Peyer's patch (tissue), 4 donors: Measurements from ENCODE around the gene PDZD2. TPM values are rescaled to one million over a fixed set of nuclear protein-coding genes. Genes with fewer than 3 reads are reported as not detected.

Experiments
- DNase-seq, 3 donors: peaks; one replicate each; pipeline ENCODE4 v3.0.0-alpha.2; 2017 to 2019
- H3K27ac ChIP-seq, 4 donors: fragments of 200-600 bp; sonication (generic); one replicate each; pipeline ENCODE4 v1.5.1; 2016 to 2019
- H3K27me3 ChIP-seq, 2 donors: fragments of 200-600 bp; sonication (generic); one replicate each; pipeline ENCODE4 v1.5.1; 2019
- H3K36me3 ChIP-seq, 3 donors: fragments of 200-600 bp; sonication (generic); one replicate each; pipeline ENCODE4 v1.5.1; 2016 to 2019
- H3K4me1 ChIP-seq, 4 donors: fragments of 200-600 bp; sonication (generic); one replicate each; pipeline ENCODE4 v1.5.1; 2016 to 2019
- H3K4me3 ChIP-seq, 4 donors: fragments of 200-600 bp; sonication (generic); 1 replicate in 3 of 4; 2 replicates in 1 of 4; pipeline ENCODE4 v1.5.1; 2016 to 2019; ENCODE audit warnings: mild to moderate bottlenecking in 1 of 4
- H3K9me3 ChIP-seq, 4 donors: fragments of 200-600 bp; sonication (generic); one replicate each; pipeline ENCODE4 v1.5.1; 2016 to 2019; ENCODE audit warnings: mild to moderate bottlenecking in 1 of 4
- POLR2A ChIP-seq, 2 donors: fragments of 450-650 bp; IDR thresholded peaks; one replicate each; pipeline ENCODE4 v1.5.1; 2017; ENCODE audit warnings: antibody characterized with exemption in 2 of 2, mild to moderate bottlenecking in 2 of 2, moderate library complexity in 2 of 2
- total RNA-seq, 4 donors: library from RNA; depleted of rRNA; stranded (reverse); fragments of >200 nt; gene quantifications; one replicate each; pipeline ENCODE4 v1.1.0, GENCODE V29; 2016
- TF ChIP-seq, protein P1 (sequence below), 6 experiments: fragments of 450-650 bp in 4 of 6; fragments of 200-600 bp in 2 of 6; sonication (generic) in 1 of 6; IDR thresholded peaks; one replicate each; pipeline ENCODE4 v1.5.1; 2017 to 2019; ENCODE audit warnings: antibody characterized with exemption in 6 of 6, mild to moderate bottlenecking in 3 of 6, moderate library complexity in 1 of 6

PDZD2 gene
- total RNA-seq, 4 donors from 2014 or later = 0.53 to 7.4 (median 3.0) TPM

DNA sequence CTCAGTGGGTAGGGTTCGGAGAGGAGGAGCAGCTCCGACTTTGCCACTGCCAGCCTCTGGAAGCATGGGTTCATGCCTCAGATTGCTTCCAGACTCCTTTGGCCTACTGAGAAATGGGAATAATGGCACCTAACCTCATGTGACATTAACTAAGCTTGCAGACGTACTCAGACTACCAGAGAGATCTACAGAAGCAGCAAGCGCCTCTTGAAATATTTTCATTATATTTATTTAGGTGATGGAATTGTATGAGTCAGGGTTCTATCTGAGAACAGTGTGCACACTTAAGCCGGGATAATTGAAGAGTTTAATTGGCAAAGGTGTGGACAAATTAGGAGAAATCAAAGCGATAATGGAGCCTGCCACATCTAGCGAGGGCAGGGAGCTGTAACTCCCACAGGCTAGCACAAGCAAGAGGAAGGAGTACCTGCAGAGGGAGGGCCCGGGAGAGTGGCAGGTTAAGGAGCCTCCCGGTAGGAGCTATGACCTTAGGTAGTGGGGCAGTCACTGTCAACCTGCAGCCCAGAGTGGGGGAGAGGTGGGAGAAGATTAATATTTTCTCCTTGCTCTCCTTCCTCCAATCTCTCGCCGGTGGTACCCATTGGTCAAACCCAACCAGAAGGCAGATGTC lies 12.2 kb upstream of the PDZD2 start:
- Histone ChIP-seq H3K4me1 (no peaks in the 10 kb centered on the region), H3K9me3 (no peaks in the 10 kb centered on the region), H3K27me3 (no peaks in the 10 kb centered on the region), H3K4me3 (no peak overlapping the region), H3K36me3 (no peaks in the 10 kb centered on the region), H3K27ac (no peak overlapping the region)
- no peak for DNase-seq
- TF ChIP-seq, protein P1, sequence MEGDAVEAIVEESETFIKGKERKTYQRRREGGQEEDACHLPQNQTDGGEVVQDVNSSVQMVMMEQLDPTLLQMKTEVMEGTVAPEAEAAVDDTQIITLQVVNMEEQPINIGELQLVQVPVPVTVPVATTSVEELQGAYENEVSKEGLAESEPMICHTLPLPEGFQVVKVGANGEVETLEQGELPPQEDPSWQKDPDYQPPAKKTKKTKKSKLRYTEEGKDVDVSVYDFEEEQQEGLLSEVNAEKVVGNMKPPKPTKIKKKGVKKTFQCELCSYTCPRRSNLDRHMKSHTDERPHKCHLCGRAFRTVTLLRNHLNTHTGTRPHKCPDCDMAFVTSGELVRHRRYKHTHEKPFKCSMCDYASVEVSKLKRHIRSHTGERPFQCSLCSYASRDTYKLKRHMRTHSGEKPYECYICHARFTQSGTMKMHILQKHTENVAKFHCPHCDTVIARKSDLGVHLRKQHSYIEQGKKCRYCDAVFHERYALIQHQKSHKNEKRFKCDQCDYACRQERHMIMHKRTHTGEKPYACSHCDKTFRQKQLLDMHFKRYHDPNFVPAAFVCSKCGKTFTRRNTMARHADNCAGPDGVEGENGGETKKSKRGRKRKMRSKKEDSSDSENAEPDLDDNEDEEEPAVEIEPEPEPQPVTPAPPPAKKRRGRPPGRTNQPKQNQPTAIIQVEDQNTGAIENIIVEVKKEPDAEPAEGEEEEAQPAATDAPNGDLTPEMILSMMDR (IDR thresholded peaks at IDR 0.05) = no peak
- no peak for TF ChIP-seq POLR2A (IDR thresholded peaks at IDR 0.05)

DNA sequence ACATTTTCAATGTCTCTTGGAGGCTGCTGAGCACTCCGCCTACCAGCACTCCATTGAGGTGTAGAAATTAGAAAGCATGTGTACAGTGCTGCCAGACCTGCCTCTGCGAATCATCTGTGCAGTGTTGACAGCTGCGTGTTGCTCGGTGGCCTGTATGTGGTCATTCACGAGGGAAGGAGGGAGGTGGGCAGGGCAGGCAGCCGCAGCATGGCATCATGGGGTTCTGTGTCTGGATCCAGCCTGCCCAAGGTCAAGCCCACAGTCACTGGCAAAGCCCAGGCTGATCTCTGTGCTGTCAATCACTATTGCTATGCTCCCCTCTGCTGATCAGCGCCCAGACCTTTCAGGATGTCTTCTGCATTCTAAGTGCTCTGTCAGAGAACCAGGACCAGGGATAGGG lies 8.0 kb upstream of the PDZD2 start:
- DNase-seq = no peak
- Histone ChIP-seq H3K27me3 (no peaks in the 10 kb centered on the region), H3K27ac (no peak overlapping the region), H3K36me3 (no peaks in the 10 kb centered on the region), H3K9me3 (no peaks in the 10 kb centered on the region), H3K4me1 (no peaks in the 10 kb centered on the region), H3K4me3 (no peak overlapping the region)
- TF ChIP-seq, protein P1 (IDR thresholded peaks at IDR 0.05) = no peak
- TF ChIP-seq POLR2A (IDR thresholded peaks at IDR 0.05) = no peak

DNA sequence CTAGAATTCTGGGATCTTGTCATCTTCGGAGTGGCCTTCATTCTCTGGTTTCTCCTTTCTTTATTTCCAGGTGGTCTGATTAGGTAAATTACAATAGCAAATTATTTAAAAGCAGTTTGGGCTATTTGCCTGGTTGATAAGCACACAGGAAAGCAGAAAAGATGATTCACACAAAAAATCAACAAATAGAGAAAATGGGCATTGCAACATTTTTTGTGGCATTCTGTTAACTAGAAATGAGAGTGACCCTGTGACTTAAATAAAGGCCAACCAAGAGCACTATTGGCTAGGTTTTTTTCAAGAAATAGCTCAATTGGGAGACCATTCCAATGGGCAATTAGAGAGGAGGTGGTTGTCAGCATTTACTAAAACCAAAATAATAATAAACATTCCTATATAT lies 6.5 kb upstream of the PDZD2 start:
- no peak overlapping the region for H3K27ac ChIP-seq
- no peak overlapping the region for H3K4me3 ChIP-seq
- H3K4me1 ChIP-seq = no peaks in the 10 kb centered on the region
- no peaks in the 10 kb centered on the region for H3K36me3 ChIP-seq
- no peak for DNase-seq
- H3K9me3 ChIP-seq = no peaks in the 10 kb centered on the region
- H3K27me3 ChIP-seq = no peaks in the 10 kb centered on the region
- TF ChIP-seq POLR2A (IDR thresholded peaks at IDR 0.05) = no peak
- TF ChIP-seq, protein P1 (IDR thresholded peaks at IDR 0.05) = no peak

DNA sequence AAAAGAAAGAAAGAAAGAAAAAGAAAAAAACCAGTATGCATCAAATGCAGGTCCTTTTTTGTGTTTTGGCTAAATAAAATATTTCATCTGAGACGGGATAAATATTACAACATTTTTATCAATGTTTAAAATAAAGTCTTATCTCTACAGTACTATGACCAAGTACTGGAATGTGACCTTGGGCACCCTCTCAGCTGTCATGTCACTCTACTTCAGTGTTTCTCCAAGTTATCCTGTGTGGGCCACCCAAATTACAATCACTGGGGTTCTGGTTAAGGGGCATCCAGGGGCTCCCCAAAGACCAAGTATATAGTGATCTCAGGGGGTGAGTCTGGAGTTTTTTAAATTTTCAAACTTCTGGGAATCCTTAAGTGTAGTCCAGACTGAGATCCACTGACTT lies 3.5 kb upstream of the PDZD2 start:
- Histone ChIP-seq H3K27me3 (peaks cover 0 to 3% of the 10 kb centered on the region in 2 donors), H3K36me3 (no peaks in the 10 kb centered on the region), H3K4me1 (peaks cover 0 to 9% (median 3%) of the 10 kb centered on the region in 4 donors), H3K4me3 (no peak overlapping the region), H3K27ac (no peak overlapping the region), H3K9me3 (no peaks in the 10 kb centered on the region)
- TF ChIP-seq, protein P1 (IDR thresholded peaks at IDR 0.05) = no peak
- TF ChIP-seq POLR2A (IDR thresholded peaks at IDR 0.05) = no peak
- no peak for DNase-seq

DNA sequence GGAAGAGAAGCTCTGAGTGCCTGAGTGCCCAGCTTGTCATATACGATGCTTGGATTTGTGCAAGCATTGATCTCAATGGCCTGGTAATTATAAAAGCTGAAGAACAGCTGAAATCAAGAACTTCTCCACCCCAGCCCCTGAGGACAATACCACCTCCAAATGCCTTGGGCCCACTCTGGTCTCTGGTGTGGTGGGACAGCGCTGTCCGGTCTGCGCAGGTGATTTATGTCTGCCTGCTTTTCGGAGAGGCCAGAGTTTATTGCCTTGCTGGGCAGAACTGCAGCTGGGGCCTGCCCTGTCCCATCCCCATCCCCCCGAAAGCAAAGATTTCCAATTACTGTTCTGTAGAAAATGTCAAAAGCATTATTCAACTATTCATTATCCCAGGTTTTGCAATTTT lies 1.1 kb upstream of the PDZD2 start:
- no peak overlapping the region for H3K27ac ChIP-seq
- H3K36me3 ChIP-seq = no peaks in the 10 kb centered on the region
- H3K4me1 ChIP-seq = peaks cover 0 to 9% (median 3%) of the 10 kb centered on the region in 4 donors
- no peaks in the 10 kb centered on the region for H3K9me3 ChIP-seq
- peaks cover 0 to 3% of the 10 kb centered on the region in 2 donors for H3K27me3 ChIP-seq
- H3K4me3 ChIP-seq = no peak overlapping the region
- TF ChIP-seq POLR2A (IDR thresholded peaks at IDR 0.05) = no peak
- TF ChIP-seq, protein P1 (IDR thresholded peaks at IDR 0.05) = no peak
- DNase-seq = no peak
